Testis (tissue), 2 donors: ENCODE data around the gene UBXN10.

Experiments used
- CTCF ChIP-seq, 3 experiments: fragments of 450-650 bp in 2 of 3; fragments of 200-600 bp in 1 of 3; sonication (generic) in 1 of 3; IDR thresholded peaks; one replicate each; pipeline ENCODE4 v1.5.1; 2016 to 2019; ENCODE audit warnings: antibody characterized with exemption in 3 of 3, mild to moderate bottlenecking in 2 of 3, moderate library complexity in 1 of 3
- POLR2A ChIP-seq: fragments of 450-650 bp; IDR thresholded peaks from one replicate; pipeline ENCODE4 v1.6.1; 2017; ENCODE audit warnings: antibody characterized with exemption, mild to moderate bottlenecking, moderate library complexity

DNA sequence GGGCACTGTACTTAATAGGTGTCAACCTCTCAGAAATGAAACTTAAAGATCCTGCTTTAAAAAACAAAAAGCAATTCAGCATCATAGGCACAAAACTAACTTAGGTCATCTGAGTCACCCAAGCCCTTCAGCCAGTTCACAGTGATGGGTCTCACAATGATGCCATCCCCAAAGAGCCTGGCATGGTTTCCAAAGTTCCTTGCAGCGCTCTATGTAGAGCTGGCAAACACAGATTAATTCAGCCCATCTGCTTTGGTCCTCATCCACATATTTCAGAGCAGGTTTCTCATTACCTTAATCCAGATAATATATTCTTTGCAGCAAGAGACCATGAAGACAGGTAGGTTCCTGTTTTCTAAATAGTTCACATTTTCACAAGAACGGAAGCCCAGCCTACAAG lies 15.1 kb downstream of the UBXN10 start:
- no peak for TF ChIP-seq POLR2A
- no peak for TF ChIP-seq CTCF (IDR thresholded peaks at IDR 0.05)
